ENCODE measurements around the gene COL3A1.

Gene COL3A1

DNA sequence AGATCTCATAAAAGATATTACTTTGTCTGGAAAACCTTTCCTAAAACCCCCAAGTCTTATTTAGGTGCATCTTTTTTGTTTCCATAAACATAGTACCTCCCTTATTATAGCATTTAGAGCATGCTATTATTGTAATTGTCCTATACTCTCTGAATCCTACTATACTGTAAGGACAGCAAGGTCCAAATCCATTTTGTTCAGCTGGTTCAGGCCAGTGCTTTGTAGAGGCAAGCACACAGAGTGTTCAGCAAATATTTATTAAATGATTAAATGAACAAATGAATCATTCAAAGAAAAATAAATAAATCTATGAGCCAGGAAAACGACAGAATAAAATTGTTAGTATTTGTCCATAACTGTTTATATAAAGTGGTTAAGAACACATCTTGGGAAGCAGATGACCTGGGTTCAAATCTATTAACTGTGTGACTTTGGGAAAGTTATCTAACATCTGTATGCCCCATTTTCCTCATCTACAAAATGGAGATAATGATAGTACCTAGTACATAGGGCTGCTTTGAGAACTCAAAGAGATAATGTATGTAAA, 86.0 kb downstream of the COL3A1 start:
- no peak for DNase-seq (ENCODE audit: low read depth)
- no peak overlapping the region for H3K4me3 ChIP-seq (ENCODE audit: low read depth, low read length)
- TF ChIP-seq, protein P1, sequence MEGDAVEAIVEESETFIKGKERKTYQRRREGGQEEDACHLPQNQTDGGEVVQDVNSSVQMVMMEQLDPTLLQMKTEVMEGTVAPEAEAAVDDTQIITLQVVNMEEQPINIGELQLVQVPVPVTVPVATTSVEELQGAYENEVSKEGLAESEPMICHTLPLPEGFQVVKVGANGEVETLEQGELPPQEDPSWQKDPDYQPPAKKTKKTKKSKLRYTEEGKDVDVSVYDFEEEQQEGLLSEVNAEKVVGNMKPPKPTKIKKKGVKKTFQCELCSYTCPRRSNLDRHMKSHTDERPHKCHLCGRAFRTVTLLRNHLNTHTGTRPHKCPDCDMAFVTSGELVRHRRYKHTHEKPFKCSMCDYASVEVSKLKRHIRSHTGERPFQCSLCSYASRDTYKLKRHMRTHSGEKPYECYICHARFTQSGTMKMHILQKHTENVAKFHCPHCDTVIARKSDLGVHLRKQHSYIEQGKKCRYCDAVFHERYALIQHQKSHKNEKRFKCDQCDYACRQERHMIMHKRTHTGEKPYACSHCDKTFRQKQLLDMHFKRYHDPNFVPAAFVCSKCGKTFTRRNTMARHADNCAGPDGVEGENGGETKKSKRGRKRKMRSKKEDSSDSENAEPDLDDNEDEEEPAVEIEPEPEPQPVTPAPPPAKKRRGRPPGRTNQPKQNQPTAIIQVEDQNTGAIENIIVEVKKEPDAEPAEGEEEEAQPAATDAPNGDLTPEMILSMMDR (IDR thresholded peaks at IDR 0.05; ENCODE audit: insufficient read depth, low read depth, low read length, missing control alignments) = no peak

Data from GM12865 (cell line).